ENCODE measurements around the gene TMEM247. TPM values are rescaled to one million over a fixed set of nuclear protein-coding genes. Genes with fewer than 3 reads are reported as not detected.

The TMEM247 gene
- total RNA-seq, 1 experiment from 2014 or later: not detected

DNA sequence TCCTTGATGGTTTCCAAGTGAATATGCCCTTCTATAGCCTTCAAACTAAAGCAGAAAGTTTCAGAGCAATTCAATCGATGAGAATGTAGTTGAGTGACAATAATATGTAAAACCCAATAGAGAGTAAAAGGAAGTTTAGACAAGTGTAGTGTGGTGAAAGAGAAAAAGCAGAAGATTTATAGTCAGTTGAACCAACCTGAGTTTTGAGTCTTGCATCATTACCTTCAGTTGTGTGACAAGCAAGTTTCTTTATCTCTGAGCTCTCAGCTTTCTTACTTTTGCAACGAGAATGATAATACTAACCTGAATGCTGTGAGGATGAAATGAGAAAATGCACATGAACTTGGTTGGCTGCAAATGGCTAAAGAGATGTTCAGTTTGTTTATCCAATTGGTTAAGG lies 40.6 kb upstream of the TMEM247 start:
- Histone ChIP-seq H3K14ac (ENCODE audit: insufficient read depth, low read length) (no peak overlapping the region), H3K9me3 (ENCODE audit: control insufficient read depth, low read depth, low read length) (no peaks in the 10 kb centered on the region), H2AFZ (ENCODE audit: low read length) (no peak overlapping the region), H2BK12ac (ENCODE audit: insufficient read length, low read depth, low read length) (no peak overlapping the region), H3K4me1 (ENCODE audit: insufficient read depth, low read length) (no peaks in the 10 kb centered on the region; the same call in 1 of the 2 replicates), H3K4ac (ENCODE audit: low read depth, low read length) (no peak overlapping the region), H2BK5ac (ENCODE audit: insufficient read length, low read length) (no peak overlapping the region), H2AK5ac (ENCODE audit: insufficient read length, low read length) (no peak overlapping the region), H3K79me1 (ENCODE audit: insufficient read depth, low read depth, low read length, poor library complexity, severe bottlenecking) (no peaks in the 10 kb centered on the region), H2BK15ac (ENCODE audit: low read depth, low read length) (no peak overlapping the region), H3K23ac (ENCODE audit: insufficient read length, low read depth, low read length) (no peak overlapping the region), H3K18ac (ENCODE audit: insufficient read length, low read depth, low read length) (no peak overlapping the region), H2BK120ac (ENCODE audit: low read depth, low read length, poor library complexity, severe bottlenecking) (no peak overlapping the region), H3K23me2 (ENCODE audit: insufficient read length, low read depth, low read length, poor library complexity, severe bottlenecking) (no peaks in the 10 kb centered on the region), H4K8ac (replicated peaks; ENCODE audit: insufficient read length, low read depth, low read length) (no peak overlapping the region), H3K27ac (ENCODE audit: insufficient read length, low read depth, low read length) (no peak overlapping the region), H3K56ac (ENCODE audit: insufficient read length, low read depth, low read length) (no peak overlapping the region), H2BK20ac (ENCODE audit: low read depth, low read length, poor library complexity, severe bottlenecking) (no peak overlapping the region), H3K79me2 (ENCODE audit: insufficient read depth, low read length) (no peaks in the 10 kb centered on the region), H4K91ac (ENCODE audit: insufficient read length, low read depth, low read length) (no peak overlapping the region), H4K20me1 (ENCODE audit: control insufficient read depth, insufficient read depth, insufficient read length) (no peaks in the 10 kb centered on the region), H3K4me2 (ENCODE audit: insufficient read depth, insufficient read length, low read length) (no peak overlapping the region), H3T11ph (ENCODE audit: low read length) (no peak overlapping the region), H3K27me3 (ENCODE audit: insufficient read depth, low read length) (no peaks in the 10 kb centered on the region; the same call in 1 of the 2 replicates), H4K5ac (ENCODE audit: insufficient read length, low read depth, low read length) (no peak overlapping the region), H3K9ac (ENCODE audit: extremely low read depth, insufficient read length, low read length) (no peak overlapping the region)
- no peak for DNase-seq
- Mint-ChIP-seq H3K36me3 (ENCODE audit: insufficient read depth in 1 of 3, low read depth in 3 of 3) (no peaks in the 10 kb centered on the region; a peak in 1 of 7 replicates), H3K9me3 (no peaks in the 10 kb centered on the region), H3K4me3 (no peak overlapping the region), H3K4me1 (peaks cover 10 to 12% of the 10 kb centered on the region in 2 experiments), H3K27me3 (ENCODE audit: low read depth) (peaks cover 1% of the 10 kb centered on the region; the same call in 1 of the 2 replicates), H3K27ac (no peak overlapping the region)
- no peak for TF ChIP-seq CTCF (conservative IDR thresholded peaks at IDR 0.05)
- no CpG with 5 or more reads among the region's 2 CpGs for WGBS (ENCODE audit: extremely low coverage, insufficient read length, low lambda C conversion rate)

Measured in H9 (cell line).